C4-2B (cell line): Measurements from ENCODE around the gene KLRD1.

Source experiments
- ZFX ChIP-seq: fragments of 450-650 bp; IDR thresholded peaks from 2 replicates; pipeline ENCODE4 v1.6.1; 2017
- TF ChIP-seq, protein P1 (sequence below): fragments of 450-650 bp; conservative IDR thresholded peaks from 2 replicates; pipeline ENCODE4 v1.5.1; 2017; ENCODE audit warnings: mild to moderate bottlenecking

DNA sequence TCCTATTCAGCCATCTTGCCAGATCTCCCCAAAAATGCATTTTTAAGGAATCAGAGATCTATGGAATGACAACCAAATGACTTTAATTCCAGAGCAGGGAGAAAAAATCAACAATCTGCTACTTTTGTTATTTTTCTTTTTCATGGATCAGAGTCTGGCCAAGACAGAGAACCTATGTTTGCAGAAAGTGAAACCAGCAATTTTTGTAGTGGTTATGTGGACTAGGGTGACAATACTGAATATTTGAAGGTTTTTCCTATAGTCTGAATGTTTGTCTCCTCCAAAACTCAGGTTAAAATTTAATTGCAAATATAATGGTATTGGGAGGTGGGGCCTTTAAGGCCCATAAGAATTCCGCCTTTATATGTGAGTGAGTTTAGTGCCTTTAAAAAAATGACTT is 51.3 kb downstream of the KLRD1 start:
- TF ChIP-seq, protein P1, sequence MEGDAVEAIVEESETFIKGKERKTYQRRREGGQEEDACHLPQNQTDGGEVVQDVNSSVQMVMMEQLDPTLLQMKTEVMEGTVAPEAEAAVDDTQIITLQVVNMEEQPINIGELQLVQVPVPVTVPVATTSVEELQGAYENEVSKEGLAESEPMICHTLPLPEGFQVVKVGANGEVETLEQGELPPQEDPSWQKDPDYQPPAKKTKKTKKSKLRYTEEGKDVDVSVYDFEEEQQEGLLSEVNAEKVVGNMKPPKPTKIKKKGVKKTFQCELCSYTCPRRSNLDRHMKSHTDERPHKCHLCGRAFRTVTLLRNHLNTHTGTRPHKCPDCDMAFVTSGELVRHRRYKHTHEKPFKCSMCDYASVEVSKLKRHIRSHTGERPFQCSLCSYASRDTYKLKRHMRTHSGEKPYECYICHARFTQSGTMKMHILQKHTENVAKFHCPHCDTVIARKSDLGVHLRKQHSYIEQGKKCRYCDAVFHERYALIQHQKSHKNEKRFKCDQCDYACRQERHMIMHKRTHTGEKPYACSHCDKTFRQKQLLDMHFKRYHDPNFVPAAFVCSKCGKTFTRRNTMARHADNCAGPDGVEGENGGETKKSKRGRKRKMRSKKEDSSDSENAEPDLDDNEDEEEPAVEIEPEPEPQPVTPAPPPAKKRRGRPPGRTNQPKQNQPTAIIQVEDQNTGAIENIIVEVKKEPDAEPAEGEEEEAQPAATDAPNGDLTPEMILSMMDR, result no peak
- no peak for TF ChIP-seq ZFX
